NCI-H2081 treated with DMSO at 0.1 percent for 48 hours (cell line): ENCODE data around the gene HNRNPAB.

Experiments used
- DNase-seq: peaks from one replicate; lab custom pipeline; 2025; lab: John Stamatoyannopoulos, UW

HNRNPAB gene

DNA sequence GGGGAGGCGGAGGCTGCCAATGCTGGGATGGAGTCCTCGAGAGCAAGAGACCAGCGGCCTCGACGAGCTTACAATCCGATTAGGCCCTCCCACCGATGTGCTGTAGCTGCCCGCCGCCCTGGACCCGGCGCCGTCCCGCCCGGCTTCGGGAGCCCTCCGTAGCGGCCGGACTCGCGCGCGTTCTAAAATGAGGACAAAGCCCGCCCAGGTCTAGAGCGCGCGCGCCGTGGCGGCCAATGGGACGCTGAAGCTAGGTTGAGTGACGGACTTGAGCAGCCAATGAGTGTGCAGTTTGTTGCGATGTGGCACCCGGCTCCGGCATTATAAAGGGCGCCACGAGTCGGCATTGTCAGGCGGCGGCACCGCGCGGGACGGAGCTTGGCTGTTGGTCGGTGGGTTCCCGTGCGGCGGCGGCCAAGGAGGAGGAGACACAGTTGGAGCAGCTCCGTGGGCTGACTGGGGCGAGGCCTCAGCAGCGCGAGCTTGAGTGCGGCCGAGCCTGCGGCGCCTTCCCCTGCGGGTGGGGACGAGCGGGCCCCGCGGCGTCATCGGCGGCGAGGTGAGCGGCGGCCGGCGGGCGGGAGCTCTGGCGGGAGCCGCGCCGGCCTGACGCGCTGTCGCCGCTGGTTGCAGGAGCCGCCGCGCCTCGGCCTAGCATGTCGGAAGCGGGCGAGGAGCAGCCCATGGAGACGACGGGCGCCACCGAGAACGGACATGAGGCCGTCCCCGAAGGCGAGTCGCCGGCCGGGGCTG lies at the start of gene HNRNPAB:
TSS of gene HNRNPAB (plus strand) at position 352 of the 753 bp plus-strand sequence. CDS start at position 657, 305 bp downstream.
- peak; percentile 83 for DNase-seq

DNA sequence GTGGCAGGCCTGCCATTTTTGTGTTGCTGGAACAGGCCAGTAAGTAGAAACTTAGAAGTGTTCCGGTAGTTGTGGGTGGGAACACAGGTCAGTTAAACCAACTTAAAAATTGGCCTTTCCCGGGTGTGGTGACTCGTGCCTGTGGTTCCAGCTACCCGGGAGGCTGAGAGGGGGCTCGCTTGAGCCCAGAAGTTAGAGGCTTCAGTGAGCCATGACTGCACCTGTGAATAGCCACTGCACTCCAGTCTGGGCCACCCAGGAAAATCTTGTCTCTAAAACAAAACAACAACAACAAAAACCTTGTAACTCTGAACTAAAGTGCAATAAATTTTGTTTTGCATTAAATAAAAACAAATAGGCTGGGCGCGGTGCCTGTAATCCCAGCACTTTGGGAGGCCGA lies 49.3 kb upstream of the HNRNPAB start:
- no peak for DNase-seq

DNA sequence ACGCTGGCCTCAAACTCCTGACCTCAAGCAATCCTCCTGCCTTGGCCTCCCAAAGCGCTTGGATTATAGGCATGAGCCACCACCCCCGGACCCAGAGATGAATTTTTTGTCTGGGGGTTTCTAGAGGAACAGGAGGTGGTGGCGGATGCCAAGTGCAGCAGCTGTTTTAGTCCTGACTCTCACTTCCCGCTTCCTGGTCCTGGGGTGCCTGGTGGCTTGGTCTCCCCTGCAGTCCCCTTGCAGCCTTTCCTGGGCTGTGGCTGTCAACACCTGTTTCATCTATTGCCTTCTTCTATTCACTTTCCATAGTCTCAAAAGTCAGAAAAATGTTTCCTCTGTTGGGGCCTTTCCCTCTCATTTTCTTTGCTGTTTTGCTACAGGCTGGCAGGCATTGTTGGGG lies 44.2 kb upstream of the HNRNPAB start:
- DNase-seq, result no peak

DNA sequence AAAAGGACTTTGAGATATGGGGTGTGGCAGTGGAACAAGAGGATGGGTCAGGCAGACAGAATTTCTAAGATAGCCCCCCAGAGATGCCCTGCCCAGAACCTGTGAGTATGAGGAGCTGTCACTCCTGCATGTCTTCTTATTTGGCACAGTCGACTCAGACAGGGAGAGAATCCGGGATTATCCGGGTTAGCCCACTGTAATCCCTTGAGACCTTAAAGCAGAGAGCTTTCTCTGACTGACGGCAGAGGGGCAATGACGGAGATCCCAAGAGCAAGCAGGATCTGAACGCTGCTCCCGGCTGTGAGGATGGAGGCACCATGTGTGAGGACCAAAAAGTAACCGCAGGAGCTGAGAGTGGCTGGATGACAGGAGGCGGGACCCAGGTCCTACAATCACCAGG lies 41.9 kb upstream of the HNRNPAB start:
- no peak for DNase-seq

DNA sequence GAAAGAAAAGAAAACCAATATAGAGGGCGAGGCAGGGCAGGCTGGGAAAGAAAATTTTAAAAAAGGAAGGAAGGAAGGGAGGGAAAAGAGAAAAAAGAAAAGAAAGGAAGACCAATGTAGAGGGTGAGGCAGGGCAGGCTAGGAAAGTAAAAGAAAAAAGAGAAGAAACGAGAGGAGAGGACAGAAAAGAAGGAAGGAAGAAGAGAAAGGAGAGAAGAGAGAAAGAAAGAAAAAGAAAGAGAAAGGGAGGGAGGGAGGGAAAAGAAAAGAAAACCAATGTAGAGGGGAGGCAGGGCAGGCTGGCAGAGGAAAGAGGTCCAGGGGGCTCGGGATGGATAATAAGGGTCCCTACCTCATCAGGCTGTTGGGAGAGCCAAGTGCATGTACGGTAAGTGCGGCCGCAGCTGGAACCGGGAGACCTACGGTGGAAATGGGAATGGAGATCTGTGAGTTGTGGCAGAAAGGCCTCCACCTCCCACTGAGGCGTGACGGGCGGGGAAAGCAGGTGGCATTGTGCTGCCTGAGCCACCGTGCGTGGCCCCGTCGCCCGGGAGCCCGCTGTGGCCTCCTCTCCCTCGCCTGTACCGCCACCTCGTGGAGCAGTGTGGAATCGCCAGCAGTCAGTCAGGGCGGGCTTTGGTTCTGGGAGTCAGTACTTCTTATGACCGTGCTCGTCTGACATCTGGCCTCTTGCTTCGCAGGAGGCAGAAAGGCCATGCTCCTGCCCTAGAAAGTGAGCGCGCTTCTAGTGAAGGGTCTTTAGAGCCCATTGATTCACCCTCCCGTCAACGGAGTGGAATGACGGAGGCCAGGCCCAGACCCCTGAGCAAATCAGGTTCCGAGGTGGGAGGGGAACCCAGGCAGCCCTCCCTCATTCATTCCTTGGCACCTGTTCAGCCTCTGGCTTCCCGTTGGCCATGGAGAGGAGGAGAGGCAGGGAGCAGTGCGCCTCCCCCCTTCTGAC lies 40.3 kb upstream of the HNRNPAB start:
- peak; percentile 55 for DNase-seq

DNA sequence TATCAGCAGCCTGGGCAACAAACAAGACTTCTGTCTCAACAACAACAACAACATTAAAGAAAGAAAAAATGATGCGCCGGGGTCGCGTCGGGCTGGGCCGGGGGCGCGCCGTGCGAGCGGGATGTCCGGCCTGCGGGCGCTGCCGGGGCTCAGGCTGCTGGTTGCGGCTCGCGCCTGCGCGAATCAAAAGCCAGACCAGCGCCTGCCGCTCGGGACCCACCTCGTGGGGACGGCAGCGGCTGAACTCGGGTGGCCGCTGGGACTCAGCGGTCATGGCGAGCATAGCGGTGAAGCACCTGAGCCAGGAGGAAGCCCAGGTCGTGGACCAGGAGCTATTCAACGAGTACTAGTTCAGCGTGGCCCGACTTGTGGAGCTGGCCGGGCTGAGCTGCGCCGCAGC lies 38.8 kb upstream of the HNRNPAB start:
- no peak for DNase-seq

DNA sequence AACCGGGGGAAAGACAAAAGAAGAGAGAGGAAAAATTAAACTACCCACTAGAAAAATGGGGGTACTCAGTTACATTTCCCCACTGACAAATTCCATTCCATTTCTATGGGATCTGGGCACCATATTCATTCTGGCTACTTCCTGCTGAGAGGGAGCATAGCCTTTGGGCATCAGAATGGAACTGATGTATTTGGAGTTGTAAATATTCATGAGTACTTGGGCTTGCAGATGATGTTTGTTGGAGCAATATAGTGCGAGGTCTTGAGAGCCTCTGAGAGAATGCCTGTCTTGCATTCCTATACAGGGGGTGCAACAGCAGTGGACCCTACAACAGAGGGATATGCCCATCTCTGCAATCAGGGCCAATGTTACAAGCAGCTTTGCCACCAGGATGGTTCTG lies 33.9 kb upstream of the HNRNPAB start:
- no peak for DNase-seq

DNA sequence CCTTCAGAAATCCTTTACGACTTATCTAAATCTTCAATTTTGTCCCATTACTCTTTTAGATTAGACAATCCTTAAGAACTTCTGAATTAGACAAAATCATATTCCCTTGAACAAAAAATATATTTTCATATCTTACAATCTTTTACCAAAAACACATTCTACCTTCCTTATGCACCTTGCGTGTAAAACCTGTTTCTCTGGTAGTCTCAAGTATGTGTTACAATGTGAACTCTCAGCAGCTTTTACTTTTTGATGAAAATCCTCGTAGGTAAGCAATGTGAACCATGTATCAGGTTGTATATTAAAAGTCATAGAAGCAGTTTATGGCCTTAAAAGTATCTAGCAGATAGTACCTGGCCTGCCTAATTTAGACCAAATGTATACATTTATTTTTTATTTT lies 29.9 kb upstream of the HNRNPAB start:
- no peak for DNase-seq

DNA sequence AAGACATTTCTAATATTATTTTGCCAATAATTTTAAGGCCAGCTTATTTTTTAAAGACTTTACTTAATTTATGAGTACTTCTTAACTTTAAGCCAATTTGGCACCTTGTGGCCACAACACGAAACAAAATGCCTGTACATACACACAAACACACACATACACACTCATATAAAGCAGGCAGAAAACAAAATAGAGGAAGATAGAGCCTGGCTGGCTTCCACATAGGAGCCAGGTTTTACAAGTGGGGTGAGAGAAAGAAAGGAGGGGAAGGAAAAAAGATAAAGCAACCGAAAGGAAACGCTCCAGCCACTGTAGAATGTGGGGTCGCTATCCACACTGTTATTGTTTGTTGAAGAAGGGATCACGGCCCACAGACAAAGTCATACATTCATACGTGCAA lies 27.5 kb upstream of the HNRNPAB start:
- no peak for DNase-seq

DNA sequence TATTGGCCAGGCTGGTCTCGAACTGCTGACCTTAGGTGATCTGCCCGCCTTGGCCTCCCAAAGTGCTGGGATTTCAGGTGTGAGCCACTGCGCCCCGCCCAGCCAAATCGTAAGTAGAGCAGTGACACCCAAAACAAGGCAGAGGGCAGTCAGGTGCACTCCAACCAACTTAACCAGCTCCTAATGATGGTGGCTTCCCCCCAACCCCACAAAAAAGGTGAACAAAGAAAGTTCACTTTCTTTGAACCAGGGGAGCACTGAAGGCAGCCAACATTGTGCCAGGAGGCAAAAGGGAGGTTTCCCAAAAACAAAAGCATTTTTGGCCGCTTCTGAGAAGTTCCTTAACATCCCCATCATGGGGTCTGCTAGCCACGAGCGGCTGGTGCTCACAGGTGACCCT lies 26.8 kb upstream of the HNRNPAB start:
- DNase-seq, result no peak

DNA sequence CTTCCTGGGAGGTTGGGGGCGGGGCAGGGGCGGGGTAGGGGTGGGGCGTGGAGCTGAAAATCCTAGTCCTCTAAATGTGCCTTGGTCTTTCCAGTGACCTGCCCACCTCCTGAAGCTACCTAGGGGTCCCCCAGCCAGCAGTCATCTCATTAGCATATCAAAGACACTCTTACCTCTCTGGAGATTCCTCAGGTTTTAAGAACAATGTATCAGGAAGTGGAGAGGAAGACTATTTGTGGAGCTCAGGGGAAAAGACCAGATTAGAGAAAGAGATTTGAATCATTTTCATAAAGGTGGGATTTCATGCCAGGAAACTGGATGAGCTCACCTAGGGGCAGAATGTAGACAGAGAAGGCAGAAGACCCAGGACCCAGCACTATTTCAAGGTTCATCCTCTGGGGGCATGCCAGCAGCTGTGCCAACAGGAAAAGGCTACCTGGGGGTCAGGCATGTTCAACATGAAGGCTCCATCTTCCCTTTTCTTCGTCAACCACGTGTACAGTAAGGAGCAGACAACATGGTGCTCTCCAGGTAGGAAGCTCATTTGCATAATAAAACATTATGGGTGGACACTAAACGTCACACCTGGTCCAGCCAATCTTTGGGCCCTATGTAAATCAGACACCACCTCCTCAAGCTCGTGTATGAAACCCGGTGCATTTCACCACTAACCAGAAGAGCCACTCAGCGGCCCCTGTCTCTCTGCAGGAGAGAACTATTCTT lies 24.0 kb upstream of the HNRNPAB start:
- DNase-seq, result no peak

DNA sequence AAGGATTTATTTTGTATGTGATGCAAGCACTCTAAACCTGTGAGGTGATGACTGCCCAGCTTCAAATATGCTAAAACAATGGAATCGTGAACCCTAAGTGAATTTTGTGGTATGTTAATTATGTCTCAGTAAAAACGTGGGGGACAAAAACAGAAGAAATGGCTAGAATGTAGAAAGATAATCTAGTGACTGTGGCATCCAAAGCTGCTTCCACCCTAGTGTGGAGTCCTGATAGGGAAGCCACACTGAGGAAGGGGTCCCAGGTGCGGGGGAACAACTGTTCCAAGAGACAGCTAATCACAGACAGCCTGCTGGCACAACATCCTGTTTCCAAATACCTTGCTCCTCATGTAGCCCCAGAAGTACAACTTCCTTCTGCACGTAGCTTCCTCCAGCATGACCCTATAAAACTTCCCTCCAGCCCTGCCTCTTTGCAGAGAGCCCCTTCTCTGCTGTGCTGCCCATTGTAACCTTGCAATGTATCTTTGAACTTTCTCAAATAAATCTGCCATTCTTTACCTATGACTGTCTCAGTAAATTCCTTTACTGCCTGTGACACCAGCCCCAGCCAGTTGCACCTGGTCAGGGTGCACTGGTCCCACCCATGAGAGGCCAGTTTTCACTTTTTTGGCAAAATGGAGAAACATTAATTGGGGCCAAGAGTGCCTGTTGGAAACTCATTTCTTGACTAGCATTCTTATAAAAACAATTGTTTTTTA lies 22.0 kb upstream of the HNRNPAB start:
- no peak for DNase-seq

DNA sequence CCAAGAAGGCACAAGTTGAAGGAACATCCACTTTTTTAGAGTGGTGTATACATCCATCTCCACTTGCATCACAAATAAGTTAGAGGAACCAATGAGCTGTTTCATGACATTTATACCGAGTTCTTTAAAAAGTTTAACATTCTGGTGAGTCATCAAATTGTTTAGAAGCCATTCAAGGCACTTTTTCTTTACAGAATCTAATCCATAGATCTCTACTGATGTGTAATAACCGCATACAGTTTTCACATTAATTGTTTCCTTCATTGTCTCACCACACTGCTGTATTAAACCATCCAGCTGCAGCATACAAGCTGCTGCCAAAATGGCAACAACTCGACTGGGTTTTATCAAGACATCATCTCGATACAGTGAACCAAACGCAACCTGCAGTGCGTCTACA lies 17.9 kb upstream of the HNRNPAB start:
- DNase-seq, result no peak

DNA sequence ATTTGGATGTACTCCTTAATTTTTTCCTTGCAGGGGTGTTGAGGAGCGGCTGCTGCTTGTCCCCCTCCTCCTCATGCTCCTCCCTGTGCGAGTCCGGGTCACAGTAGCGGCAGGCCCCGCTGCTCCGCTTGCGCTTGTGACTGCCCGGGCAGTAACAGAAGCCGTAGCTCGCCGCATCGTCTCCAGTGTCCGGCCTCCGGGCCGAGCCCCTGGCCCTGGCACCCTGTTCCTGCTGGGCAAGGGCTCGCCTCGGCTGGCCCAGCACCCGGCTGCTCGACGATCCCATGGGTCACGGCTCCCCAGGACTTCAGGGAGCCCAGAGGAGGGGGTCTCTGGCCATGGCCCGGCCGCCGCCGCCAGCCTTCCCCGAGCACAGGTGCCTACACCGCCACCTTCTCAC lies 17.3 kb upstream of the HNRNPAB start, which contains the start of gene GMCL2:
TSS of gene GMCL2 (minus strand) at position 358 of the 400 bp plus-strand sequence. CDS start at position 286, 72 bp downstream.
- DNase-seq, result no peak

DNA sequence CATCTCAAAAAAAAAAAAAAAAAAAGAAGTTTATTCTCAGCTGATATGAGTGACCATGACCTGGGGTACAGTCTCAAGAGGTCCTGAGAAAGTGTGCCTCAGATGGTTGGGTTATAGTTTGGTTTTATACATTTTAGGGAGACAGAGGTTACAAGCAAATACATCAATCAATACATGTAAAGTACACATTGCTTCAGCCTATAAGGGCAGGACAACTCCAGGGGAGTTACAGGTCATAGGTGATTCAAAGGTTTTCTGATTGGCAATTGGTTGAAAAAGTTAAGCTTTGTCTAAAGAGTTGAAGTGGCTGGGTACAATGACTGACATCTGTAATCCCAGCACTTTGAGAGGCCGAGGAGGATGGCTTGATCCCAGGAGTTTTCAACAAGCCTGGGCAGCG lies 14.9 kb upstream of the HNRNPAB start:
- no peak for DNase-seq

DNA sequence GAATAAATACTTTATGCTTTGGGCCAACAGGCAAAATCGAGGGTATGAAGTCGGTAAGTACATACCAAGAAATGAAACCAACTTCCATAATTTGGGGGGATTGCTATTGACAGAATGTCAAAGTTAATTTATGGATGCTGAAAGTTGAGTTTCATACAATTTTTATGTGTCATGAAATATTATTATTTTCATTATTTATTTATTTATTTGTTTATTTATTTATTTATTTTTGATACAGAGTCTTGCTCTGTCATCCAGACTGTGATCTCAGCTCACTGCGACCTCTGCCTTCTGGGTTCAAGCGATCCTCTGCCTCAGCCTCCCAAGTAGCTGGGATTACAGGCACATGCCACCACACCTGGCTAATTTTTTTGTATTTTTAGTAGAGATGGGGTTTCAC lies 12.7 kb upstream of the HNRNPAB start:
- no peak for DNase-seq

DNA sequence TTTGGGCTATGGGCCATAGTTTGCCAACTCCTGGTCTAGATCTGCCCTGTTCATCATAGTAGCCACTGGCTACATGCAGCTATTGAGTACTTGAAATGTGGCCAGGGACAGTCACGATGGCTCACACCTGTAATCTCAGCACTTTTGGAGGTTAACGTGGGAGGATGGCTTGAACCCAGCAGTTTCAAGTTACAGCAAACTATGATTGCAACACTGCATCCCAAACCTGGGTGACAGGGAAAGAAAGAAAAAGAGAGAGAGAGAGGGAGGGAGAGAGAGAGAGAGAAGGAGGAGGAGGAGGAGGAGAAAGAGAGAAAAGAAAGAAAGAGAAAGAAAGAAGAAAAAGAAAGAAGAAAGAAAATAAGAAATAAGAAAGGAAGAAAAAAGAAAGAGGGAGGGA lies 12.1 kb upstream of the HNRNPAB start:
- no peak for DNase-seq

DNA sequence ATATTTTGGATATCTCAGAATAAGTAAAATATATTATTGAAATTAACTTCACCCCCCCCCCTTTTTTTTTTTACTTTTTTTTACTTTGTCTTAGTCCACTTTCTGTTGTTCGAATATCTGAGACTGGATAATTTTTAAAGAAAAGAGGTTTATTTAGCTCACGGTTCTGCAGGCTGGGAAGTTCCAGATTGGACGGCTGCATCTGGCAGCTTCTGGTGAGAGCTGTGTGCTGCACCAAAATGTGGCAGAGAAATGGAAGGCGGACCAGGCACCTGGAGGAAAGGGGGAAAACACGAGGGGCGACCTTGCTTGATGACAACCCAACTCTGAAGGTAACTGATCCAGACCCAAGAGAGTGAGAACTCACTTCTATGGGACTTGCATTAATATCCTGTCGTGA lies 11.5 kb upstream of the HNRNPAB start:
- DNase-seq, result no peak

DNA sequence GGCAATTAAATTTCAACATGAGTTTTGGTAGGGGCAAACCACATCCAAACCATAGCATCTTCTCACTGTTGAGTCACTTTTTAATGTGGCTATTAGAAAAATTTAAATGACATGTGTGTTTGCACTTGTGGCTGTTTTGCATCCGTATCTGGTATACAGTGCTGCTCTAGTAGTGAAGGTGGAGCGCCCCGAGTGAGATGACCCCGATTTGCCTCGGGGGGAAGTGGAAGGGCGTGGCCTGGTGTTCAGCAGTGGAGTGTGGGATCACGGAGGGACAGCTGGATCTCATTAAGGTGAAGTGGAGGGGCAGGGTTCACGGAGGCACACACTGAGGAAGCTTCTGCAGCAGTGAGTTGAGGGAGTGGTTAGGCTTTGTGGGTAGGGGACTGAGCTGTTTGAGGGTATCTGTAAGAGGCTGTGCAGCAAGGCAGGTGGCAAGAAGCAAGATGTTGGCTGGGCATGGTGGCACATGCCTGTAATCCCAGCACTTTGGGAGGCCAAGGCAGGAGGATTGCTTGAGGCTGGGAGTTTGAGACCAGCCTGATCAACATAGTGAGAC lies 11.0 kb upstream of the HNRNPAB start:
- no peak for DNase-seq

DNA sequence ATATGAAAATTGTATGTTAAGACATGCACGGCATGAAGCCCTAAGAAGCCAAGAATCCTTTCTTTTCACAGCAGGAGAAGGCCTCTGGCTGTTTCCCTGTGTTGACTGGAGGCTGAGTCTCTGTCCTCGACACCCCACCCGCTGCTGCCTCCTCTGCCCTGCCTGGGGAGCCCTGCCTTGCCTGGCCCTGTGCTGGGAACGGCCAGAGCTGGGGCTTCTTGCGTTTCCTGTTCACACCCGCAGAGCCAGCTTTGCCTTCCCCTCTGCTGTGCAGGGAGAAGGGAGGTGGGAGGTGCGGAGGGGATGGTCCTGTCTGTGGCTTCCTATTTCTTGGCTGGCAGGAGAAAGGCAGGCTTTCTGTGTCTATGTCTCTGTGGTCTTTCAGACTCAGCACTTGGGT lies 10.3 kb upstream of the HNRNPAB start:
- no peak for DNase-seq

DNA sequence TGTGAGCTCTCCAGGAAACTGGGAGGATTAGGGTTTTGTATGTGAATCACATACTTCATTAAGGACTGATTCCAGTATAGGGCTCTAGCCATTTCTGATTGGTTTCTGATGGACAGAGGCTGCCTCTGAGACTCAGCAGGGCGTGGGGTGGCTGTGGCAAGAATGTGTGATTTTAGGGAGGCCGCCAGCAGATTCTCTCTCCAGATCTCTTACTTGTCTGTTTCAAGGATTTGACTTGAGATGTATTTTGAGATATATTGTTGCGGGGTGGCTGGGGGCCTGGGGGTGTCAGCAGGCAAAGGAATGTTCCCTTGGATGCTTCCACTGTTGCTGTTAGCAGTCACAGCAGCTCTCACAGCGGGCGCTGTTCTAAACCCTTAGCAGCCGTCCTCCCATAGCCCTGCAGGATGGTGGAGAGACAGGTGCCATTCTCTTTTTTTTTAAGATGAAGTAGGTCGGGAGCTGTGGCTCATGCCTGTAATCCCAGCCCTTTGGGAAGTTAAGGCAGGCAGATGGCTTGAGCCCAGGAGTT lies 8.0 kb upstream of the HNRNPAB start:
- no peak for DNase-seq
